HS-27A (cell line): ENCODE data around the gene EMC9.
"Not testable (repeated sequence)": the region's sequence is repeated elsewhere in the genome, so short reads cannot be mapped to it uniquely, and the experiment has no call there.

Source experiments
- DNase-seq: peaks from one replicate; pipeline ENCODE4 v3.0.0-alpha.2; 2012; ENCODE audit warnings: low read depth, missing footprints

EMC9 gene

GRCh38 chr14:24108336-24108874 is 33.0 kb downstream of the EMC9 start:
- no peak for DNase-seq

- DNase-seq: no peak
Measured at GRCh38 chr14:24106672-24107271, 34.6 kb downstream of the EMC9 start.

- not testable (repeated sequence) for DNase-seq
Measured at GRCh38 chr14:24105609-24106239, 35.7 kb downstream of the EMC9 start.

- no peak for DNase-seq
Measured at GRCh38 chr14:24103451-24103850, 37.9 kb downstream of the EMC9 start.

GRCh38 chr14:24102357-24103048 is 38.9 kb downstream of the EMC9 start:
- no peak for DNase-seq

GRCh38 chr14:24100982-24101494 is 40.4 kb downstream of the EMC9 start:
- DNase-seq: no peak

- DNase-seq: no peak
Measured at GRCh38 chr14:24100197-24100981, 41.0 kb downstream of the EMC9 start.

GRCh38 chr14:24098927-24099813 is 42.2 kb downstream of the EMC9 start:
- no peak for DNase-seq

GRCh38 chr14:24098229-24098926 is 43.0 kb downstream of the EMC9 start:
- DNase-seq: no peak

- no peak for DNase-seq
Measured at GRCh38 chr14:24096545-24097181, 44.7 kb downstream of the EMC9 start.

GRCh38 chr14:24095271-24096068 is 45.9 kb downstream of the EMC9 start:
- peak; percentile 42 for DNase-seq

- no peak for DNase-seq
Measured at GRCh38 chr14:24094841-24095270, 46.5 kb downstream of the EMC9 start.

GRCh38 chr14:24093901-24094840 is 47.2 kb downstream of the EMC9 start, which contains the start of gene PCK2:
Gene PCK2, plus strand, starts transcription at chr14:24094311. Its CDS starts 95 bp downstream, at chr14:24094406.
- peak; percentile 85 for DNase-seq

GRCh38 chr14:24093207-24093900 is 48.0 kb downstream of the EMC9 start:
- DNase-seq: no peak

GRCh38 chr14:24092505-24093206 is 48.7 kb downstream of the EMC9 start:
- no peak for DNase-seq

- no peak for DNase-seq
Measured at GRCh38 chr14:24092110-24092504, 49.3 kb downstream of the EMC9 start.
